Parathyroid adenoma (tissue), 2 donors: Measurements from ENCODE around the gene PAX5.

ENCODE experiments used
- H2AFZ ChIP-seq: fragments of 300-600 bp; sonication (generic); one replicate; pipeline ENCODE4 v1.7.0; 2017; ENCODE audit warnings: antibody characterized with exemption, mild to moderate bottlenecking
- H3K27ac ChIP-seq: fragments of 300-600 bp; sonication (generic); one replicate; pipeline ENCODE4 v1.7.0; 2017
- H3K27me3 ChIP-seq: fragments of 300-600 bp; sonication (generic); one replicate; pipeline ENCODE4 v1.7.0; 2017; ENCODE audit warnings: low read length; ENCODE audit not compliant: control insufficient read depth, insufficient read depth
- H3K36me3 ChIP-seq: fragments of 300-600 bp; sonication (generic); one replicate; pipeline ENCODE4 v1.7.0; 2017; ENCODE audit warnings: low read length; ENCODE audit not compliant: control insufficient read depth, insufficient read depth
- H3K4me1 ChIP-seq: fragments of 300-600 bp; sonication (generic); one replicate; pipeline ENCODE4 v1.7.0; 2017; ENCODE audit warnings: control low read depth
- H3K4me2 ChIP-seq: fragments of 300-600 bp; sonication (generic); one replicate; pipeline ENCODE4 v1.7.0; 2017; ENCODE audit warnings: low read length
- H3K4me3 ChIP-seq: fragments of 300-600 bp; sonication (generic); one replicate; pipeline ENCODE4 v1.7.0; 2017; ENCODE audit warnings: low read depth, low read length
- H3K79me2 ChIP-seq: fragments of 300-600 bp; sonication (generic); one replicate; pipeline ENCODE4 v1.7.0; 2017; ENCODE audit warnings: control low read depth
- H3K9ac ChIP-seq: fragments of 300-600 bp; sonication (generic); one replicate; pipeline ENCODE4 v1.7.0; 2017; ENCODE audit warnings: mild to moderate bottlenecking
- H3K9me3 ChIP-seq: fragments of 300-600 bp; sonication (generic); one replicate; pipeline ENCODE4 v1.7.0; 2017; ENCODE audit warnings: low read length; ENCODE audit not compliant: control insufficient read depth
- CTCF ChIP-seq: fragments of 300-600 bp; sonication (generic); IDR thresholded peaks from one replicate; pipeline ENCODE4 v1.7.0; 2017; ENCODE audit warnings: antibody characterized with exemption, mild to moderate bottlenecking
- donor health status: primary hyperparathyroidism.

PAX5 gene

GRCh38 chr9:36898431-36899020, 135.5 kb downstream of the PAX5 start:
- no peaks in the 10 kb centered on the region for H3K36me3 ChIP-seq
- TF ChIP-seq CTCF: no peak
- no peak overlapping the region for H3K27ac ChIP-seq
- no peak overlapping the region for H3K4me2 ChIP-seq
- no peak overlapping the region for H2AFZ ChIP-seq
- H3K27me3 ChIP-seq: no peaks in the 10 kb centered on the region
- H3K4me3 ChIP-seq: no peak overlapping the region
- no peaks in the 10 kb centered on the region for H3K9me3 ChIP-seq
- no peaks in the 10 kb centered on the region for H3K4me1 ChIP-seq
- no peak overlapping the region for H3K9ac ChIP-seq
- no peaks in the 10 kb centered on the region for H3K79me2 ChIP-seq

GRCh38 chr9:36897478-36897877, 136.6 kb downstream of the PAX5 start:
- no peaks in the 10 kb centered on the region for H3K9me3 ChIP-seq
- H3K79me2 ChIP-seq: no peaks in the 10 kb centered on the region
- H3K9ac ChIP-seq: no peak overlapping the region
- H3K27me3 ChIP-seq: no peaks in the 10 kb centered on the region
- H3K4me3 ChIP-seq: no peak overlapping the region
- H3K27ac ChIP-seq: no peak overlapping the region
- no peak for TF ChIP-seq CTCF
- H3K4me2 ChIP-seq: no peak overlapping the region
- H3K36me3 ChIP-seq: no peaks in the 10 kb centered on the region
- H3K4me1 ChIP-seq: no peaks in the 10 kb centered on the region
- no peak overlapping the region for H2AFZ ChIP-seq

GRCh38 chr9:36897019-36897418, 137.0 kb downstream of the PAX5 start:
- H3K4me2 ChIP-seq: no peak overlapping the region
- no peak overlapping the region for H3K4me3 ChIP-seq
- no peaks in the 10 kb centered on the region for H3K79me2 ChIP-seq
- TF ChIP-seq CTCF: no peak
- no peak overlapping the region for H3K27ac ChIP-seq
- no peak overlapping the region for H2AFZ ChIP-seq
- no peaks in the 10 kb centered on the region for H3K27me3 ChIP-seq
- no peaks in the 10 kb centered on the region for H3K36me3 ChIP-seq
- no peaks in the 10 kb centered on the region for H3K9me3 ChIP-seq
- no peak overlapping the region for H3K9ac ChIP-seq
- no peaks in the 10 kb centered on the region for H3K4me1 ChIP-seq

- H3K27me3 ChIP-seq: no peaks in the 10 kb centered on the region
- H3K36me3 ChIP-seq: no peaks in the 10 kb centered on the region
- H2AFZ ChIP-seq: no peak overlapping the region
- no peaks in the 10 kb centered on the region for H3K4me1 ChIP-seq
- H3K9me3 ChIP-seq: no peaks in the 10 kb centered on the region
- no peak for TF ChIP-seq CTCF
- H3K79me2 ChIP-seq: no peaks in the 10 kb centered on the region
- H3K9ac ChIP-seq: no peak overlapping the region
- H3K27ac ChIP-seq: no peak overlapping the region
- H3K4me2 ChIP-seq: no peak overlapping the region
- no peak overlapping the region for H3K4me3 ChIP-seq
These were observed 137.8 kb downstream of the PAX5 start for GRCh38 chr9:36896296-36896695.

- no peak overlapping the region for H3K4me2 ChIP-seq
- no peak overlapping the region for H3K9ac ChIP-seq
- no peak for TF ChIP-seq CTCF
- no peak overlapping the region for H2AFZ ChIP-seq
- H3K27me3 ChIP-seq: no peaks in the 10 kb centered on the region
- no peak overlapping the region for H3K4me3 ChIP-seq
- H3K79me2 ChIP-seq: no peaks in the 10 kb centered on the region
- no peaks in the 10 kb centered on the region for H3K36me3 ChIP-seq
- H3K27ac ChIP-seq: no peak overlapping the region
- no peaks in the 10 kb centered on the region for H3K9me3 ChIP-seq
- H3K4me1 ChIP-seq: no peaks in the 10 kb centered on the region
These were observed 138.3 kb downstream of the PAX5 start for GRCh38 chr9:36895744-36896260.
